DMS114 treated with DMSO at 0.1 percent for 48 hours (cell line): ENCODE results near the gene ZNF467.

Experiments used
- DNase-seq: peaks from one replicate; lab custom pipeline; 2025; ENCODE audit not compliant: unreplicated experiment; lab: John Stamatoyannopoulos, UW

Gene ZNF467

DNA sequence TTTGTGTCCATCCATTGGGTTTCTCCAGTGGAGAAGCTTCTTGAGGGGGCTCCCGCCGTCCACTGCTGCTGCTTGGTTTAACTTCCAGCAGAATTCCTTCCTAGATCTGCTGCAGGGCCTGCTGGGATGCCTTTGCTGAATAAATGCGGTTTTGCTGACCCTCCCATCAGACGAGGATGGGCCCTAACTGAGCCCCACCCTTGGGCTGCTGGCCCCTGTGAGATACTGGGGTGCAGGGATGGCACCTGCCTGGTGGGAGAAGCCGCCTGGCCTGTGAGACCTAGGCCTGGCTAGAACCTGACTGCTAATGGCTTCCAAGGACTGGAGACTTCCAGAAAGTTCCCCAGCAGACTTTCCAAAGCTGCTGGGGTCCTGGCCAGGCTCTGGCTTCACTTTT is 43.8 kb downstream of the ZNF467 start:
- no peak for DNase-seq

GRCh38 chr7:149728491-149729375 is 44.7 kb downstream of the ZNF467 start:
- DNase-seq, result no peak

GRCh38 chr7:149727899-149728476 is 45.4 kb downstream of the ZNF467 start:
- DNase-seq, result no peak

GRCh38 chr7:149727053-149727898 is 46.1 kb downstream of the ZNF467 start:
- DNase-seq, result no peak

GRCh38 chr7:149725916-149726315 is 47.5 kb downstream of the ZNF467 start:
- DNase-seq, result no peak

GRCh38 chr7:149725426-149725821 is 48.0 kb downstream of the ZNF467 start:
- no peak for DNase-seq

- DNase-seq, result no peak
Observed at GRCh38 chr7:149724661-149725425, 48.5 kb downstream of the ZNF467 start.

DNA sequence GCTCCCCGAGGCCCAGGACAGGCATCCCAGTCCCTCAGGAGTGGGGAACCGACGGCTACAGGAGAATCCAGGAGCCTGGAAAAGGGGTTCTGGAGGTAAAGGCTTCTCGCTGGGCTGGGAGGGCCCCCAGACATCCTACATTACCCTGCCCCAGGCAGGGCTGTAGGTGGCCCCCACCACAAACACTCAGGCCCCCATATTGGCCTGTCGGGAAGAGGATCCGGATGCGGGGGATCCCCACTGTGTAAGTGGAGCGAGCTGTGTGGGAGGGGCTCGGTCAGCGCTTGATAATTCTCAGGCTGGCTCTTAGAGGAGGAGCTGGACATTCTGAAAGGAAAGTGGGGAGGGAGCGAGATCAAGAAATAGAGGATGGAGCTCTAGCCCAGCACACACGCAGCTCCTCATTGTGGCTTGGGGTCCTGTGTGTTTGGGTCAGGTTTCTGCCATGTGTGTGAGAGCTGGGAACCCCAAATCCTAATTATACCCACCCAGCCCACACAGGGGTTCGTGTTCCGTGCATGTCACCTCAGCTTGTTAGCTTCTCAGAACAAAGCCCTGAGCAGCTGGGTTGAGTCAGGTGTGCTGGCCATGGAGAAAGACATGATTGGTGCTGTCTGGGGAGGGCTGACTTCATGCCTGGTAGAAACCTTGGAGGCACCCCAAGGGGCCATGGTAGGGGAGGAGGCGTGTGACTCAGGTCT is 49.4 kb downstream of the ZNF467 start:
- no peak for DNase-seq

- DNase-seq, result no peak
Observed at GRCh38 chr7:149723082-149723767, 50.2 kb downstream of the ZNF467 start.

- DNase-seq, result no peak
Observed at GRCh38 chr7:149722356-149722957, 50.9 kb downstream of the ZNF467 start.

DNA sequence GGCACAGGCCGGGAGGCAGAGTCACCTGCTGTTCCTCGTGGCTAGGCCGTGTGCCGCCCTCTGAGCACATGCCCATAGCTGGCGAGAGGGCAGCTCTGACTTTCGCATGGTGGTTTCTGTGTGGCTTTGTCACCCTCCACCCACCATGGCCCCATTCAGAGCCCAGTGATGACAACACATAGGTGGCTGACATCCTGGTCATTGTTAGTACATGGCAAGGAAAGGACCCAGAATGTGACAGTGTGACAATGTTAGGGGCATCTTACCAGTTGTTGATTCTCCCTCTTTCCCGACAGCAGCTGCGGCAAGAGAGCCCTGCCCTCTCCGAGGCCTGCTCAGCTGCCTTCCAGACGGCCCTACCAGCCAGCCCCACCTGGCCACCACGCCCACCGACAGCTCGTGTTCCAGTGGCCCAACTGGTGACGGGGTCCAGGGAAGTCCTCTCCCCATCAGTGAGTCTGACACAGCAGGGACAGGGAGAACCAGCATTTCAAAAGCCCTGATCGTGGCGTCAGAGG is 52.2 kb downstream of the ZNF467 start:
- no peak for DNase-seq

DNA sequence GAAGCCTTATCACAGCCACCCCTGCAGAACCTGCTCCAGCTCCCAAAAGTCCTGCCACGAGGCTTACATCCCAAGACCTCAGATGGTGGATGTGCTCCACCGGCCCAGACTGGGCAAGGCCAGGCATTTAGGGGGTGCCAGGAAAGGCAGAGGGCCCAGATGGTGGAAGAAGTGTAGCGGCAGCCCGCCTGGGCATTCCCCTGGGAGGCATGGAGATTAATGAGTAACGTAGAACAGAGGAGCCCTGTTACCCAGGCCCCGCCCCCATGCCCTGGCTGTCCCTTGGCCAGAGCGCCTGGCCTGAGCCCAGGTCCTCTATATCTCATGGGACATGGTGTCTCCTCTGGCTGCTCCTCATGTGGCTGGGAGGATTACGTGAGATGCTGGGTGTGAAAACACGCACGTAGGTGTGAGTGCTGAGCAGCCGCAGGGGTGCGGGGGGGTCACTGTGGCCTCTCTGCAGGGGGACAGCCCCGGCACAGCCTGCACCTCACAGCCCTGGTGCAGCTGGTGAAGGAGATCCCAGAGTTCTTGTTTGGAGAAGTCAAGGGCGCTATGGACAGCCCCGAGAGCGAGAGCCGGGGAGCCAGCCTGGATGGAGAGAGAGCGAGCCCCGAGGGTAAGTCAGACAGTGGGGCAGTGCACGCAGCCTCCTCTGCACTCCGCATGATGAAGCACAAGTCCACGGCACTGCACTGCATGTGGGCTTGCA is 52.9 kb downstream of the ZNF467 start:
- DNase-seq, result no peak

DNA sequence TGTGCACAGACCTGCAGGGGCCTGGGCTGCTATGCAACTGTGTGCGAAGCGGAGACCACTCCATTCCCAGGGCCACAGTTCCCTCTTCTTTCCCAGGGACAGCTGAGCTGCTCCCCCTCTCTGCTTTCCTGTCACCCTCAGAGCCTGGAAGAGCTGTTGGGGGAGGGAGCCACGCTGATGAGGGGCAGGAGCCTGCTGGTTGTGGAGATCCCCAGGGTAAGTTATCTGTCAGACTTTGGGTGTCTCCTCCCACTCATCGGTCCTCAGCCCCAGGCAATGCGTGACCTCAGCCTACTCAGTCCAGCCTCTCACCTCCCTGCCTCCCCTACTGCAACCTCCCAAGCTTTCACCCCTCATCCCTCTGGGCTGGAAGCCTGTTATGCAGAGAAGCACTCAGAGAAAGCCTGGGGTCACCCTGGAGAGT is 53.5 kb downstream of the ZNF467 start:
- no peak for DNase-seq

DNA sequence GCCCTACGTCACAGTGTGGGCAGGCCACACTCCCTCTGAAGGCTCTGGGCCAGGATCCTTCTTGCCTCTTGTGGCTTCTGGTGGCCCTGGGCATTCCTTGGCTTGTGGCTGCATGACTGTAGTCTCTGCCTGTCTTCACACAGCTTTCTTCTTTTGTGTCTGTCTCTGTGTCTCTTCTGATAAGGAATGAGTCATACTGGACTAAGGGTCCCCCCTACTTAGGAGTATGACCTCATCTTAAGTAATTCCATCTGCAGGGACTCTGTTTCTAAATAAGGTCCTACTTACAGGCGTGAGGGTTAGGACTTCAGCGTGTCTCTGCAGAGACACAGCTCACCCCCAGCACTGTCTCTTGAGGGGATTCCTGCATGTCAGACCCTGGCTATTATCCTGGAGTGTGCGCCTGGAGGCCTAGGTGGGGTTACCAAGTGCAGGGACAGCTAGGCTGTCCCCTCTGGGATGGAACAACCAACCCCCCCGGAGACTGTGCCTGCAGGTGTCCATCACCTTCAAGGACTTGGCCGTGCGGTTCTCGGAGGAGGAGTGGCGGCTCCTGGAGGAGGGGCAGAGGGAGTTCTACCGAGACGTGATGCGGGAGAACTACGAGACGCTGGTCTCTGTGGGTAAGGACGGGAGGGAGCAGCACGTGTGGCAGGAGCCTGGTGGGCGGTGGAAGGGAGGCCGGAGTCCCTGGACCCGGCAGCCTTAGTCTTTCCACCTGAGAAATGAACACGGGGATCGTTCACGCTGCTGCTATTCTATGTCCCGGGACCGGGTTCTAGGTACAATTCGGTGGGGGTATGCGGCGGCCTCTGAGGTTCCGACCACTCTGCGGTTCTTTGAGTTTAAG is 54.1 kb downstream of the ZNF467 start:
- DNase-seq, result no peak

GRCh38 chr7:149718730-149719049 is 54.7 kb downstream of the ZNF467 start:
- DNase-seq, result no peak

DNA sequence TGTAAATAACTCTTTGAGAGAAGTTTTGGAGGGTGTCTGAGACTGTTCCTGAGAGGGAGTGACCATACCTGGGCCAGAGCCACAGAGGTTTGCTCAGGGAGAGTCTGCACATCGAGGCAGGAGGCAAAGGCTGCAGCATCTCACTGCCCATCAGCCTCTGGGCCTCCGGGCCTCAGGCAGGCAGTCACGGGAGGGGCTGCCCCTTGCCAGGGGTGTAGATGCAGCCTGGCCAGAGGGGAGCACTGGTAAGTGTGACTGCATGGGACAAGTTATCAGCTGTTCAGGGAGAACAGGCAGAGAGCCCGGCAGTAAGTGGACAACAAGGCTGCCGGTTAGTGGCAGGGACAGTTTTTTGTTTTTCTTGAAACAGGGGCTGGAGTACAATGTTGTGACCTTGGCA is 55.9 kb downstream of the ZNF467 start:
- no peak for DNase-seq

GRCh38 chr7:149716932-149717307 is 56.5 kb downstream of the ZNF467 start:
- no peak for DNase-seq
